Measurements from ENCODE around the gene BMAL2. TPM values are rescaled to one million over a fixed set of nuclear protein-coding genes. Genes with fewer than 3 reads are reported as not detected.

Gene BMAL2
- total RNA-seq, 1 donor from 2014 or later: 8.9 TPM

DNA sequence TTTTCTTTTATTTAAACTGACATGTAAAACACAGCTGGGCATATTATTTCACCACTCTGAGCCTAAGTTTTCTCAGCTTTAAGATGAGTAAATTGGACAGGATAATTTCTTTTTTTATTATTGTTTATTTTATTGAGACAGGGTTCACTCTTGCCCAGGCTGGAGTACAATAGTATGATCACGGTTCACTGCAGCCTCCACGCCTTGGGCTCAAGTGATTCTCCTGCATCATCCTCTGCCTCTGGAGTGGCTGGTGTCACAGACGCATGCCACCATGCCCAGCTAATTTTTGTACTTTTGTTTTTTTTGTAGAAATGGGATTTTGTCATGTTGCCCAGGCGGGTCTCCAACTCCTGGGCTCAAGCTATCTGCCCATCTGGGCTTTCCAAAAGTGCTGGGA is 12.7 kb downstream of the BMAL2 start:
- intact Hi-C loops (cut with DNase I): no loop called here
- DNase-seq (ENCODE audit: low spot score): no peak

DNA sequence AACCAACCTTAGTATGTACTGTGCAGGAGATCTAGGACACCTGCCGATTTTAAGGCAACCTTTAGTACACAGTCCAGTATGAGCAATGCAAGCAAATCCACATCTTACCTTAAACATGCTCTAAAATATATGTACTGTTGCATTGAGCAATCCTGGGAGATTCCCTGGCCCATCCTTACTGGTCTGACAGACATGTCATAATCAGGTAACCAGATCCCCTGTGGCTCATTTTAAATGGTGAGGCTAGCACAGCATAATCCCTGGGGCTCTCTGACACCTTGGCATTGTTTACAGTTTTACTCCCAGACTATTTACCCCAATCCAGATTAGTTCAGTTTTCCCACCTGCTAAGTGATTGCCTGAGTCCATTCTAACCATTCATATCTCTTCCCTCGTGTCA is 15.1 kb downstream of the BMAL2 start:
- no peak for DNase-seq (ENCODE audit: low spot score)
- intact Hi-C loops (cut with DNase I): no loop called here

DNA sequence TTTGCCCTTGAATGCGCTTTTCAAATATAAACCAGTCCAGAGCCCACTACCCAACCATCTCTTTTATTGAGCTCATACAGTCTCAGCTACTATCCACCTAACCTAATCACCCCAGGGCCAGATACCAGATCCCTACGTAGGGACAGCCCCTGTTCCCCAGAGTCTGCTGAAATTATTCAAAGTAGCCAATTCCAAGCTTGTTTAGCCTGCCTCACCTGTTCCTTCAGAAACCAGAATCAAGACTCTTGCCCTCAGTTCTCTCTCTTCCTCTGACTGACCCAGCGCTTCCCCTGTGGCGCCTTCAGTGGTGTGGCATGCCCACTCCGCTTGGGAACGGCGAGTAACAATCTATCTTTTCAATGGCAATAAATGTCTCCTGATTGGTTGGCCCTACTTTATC is 18.8 kb downstream of the BMAL2 start:
- no peak for DNase-seq (ENCODE audit: low spot score)
- intact Hi-C loops (cut with DNase I): no loop called here

DNA sequence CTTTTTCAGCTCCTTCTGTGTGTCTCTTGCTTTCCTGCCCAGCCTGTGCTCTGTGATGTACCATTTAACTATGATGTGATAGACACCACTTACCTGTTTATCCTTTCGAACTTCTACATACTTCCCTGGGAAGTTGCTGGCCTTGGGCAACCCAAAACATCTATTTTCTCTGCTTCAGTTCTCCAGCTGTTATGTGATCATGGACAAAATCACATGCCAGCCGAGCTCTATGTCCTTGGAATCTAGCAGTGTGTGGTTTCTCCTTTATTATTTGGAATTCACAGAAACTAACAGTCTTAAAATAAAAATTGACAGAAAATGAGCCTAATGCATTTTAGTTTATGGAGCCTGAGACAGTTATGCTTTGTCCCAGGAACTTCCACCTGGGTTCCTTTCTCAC is 22.9 kb downstream of the BMAL2 start:
- DNase-seq (ENCODE audit: low spot score): no peak
- intact Hi-C loops (cut with DNase I): no loop called here

DNA sequence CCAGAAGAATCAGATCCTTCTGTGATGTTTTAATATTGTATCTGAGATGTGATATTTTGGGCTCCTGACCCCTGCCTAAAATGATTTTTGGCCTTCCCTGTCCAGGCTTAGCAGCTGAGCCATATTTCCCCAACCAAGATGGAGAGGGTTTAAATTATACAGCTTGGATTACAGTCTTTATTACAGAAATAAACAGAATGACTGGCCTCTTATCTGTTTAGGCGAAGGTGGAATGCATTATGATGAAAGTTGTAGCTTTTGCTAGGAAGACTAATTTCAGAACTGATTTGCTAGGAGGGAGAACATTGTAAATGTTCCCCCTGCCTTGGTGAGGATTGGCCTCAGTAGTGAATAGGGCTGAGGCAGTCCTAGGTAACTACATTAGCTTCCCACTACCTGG is 23.3 kb downstream of the BMAL2 start:
- intact Hi-C loops (cut with DNase I): no loop called here
- DNase-seq (ENCODE audit: low spot score): no peak

DNA sequence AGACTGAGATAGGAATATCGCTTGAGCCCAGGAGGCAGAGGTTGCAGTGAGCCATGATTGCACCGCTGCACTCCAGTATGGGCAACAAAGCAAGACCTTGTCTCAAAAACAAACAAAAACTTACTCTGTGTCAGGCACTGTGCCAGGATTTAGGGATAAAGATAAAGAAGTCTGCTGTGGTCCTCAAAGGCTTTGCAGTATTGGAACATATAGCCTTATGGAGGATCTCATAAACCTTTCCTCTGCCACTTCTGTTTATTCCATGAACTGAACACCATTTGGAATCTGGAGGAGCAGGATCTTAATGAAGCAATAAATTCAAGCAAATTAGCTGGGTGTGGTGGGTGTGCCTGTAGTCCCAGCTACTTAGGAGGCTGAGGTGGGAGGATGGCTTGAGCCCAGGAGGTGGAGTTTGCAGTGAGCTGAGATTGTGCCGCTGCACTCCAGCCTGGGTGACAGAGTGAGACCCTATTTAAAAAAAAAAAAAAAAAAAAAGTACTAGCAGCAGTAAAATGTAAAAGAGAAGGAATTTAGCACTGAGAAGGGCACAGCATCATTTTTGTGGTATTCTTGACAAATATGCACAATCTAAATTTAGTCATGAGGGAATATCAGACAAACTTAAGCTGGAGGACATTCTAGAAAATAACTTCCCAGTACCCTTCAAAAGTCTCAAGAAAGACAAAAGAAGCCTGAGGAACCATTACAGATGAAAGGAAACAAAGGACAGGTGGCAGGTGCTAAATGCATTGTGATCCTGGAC is 27.1 kb downstream of the BMAL2 start:
- DNase-seq (ENCODE audit: low spot score): no peak
- intact Hi-C loops (cut with DNase I): no loop called here

DNA sequence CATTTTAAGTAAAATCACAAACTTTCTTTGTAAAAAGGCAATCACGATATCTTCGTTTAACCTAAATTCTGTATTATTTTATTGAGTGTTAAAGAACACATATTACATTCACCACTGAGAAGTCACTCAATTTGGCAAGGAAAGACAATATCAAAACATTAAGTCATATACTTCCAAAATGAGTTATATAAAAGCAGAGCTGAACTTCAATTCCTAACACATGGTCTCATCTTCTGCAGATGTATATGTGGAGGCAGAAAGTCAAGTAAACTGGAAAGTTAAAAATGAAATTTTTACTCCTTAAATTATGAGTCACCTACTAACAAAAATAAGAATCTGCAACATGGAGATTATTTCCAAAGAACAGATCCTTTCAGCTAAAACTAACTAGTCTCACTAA is 28.7 kb downstream of the BMAL2 start:
- intact Hi-C loops (cut with DNase I): no loop called here
- DNase-seq (ENCODE audit: low spot score): no peak

DNA sequence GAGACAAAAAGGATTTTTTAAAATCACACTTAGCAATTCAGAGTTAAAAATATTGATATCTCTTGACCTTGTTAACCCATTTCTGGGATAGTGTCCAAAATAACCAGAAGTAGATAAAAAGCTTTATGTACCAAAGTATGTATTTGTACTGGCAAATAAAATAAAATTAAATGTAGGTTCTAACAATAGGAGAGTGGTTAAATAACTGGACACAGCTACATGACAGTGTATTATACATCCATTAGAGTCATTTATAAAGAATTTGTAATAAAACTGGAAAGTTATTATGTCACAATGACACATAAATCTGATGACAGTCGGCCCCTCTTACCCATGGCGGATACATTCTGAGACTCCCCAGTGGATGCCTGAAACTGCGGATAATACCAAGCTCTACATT is 34.0 kb downstream of the BMAL2 start:
- no peak for DNase-seq (ENCODE audit: low spot score)
- intact Hi-C loops (cut with DNase I): no loop called here

DNA sequence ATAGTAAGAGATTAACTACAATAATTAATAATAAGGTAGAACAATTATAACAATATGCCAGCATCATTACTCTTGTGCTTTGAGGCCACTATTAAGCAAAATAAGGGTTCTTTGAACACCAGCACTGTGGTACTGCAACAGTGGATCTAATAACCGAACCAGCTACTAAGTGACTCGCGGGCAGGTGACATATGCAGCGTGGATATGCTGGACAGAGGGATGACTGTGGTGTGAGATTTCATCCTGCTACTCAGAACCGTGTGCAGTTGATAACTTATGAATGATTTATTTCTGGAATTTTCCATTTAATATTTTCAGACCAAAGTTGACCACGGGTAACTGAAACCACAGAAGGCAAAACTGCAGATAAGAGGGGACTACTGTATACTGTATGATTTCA is 34.4 kb downstream of the BMAL2 start:
- intact Hi-C loops (cut with DNase I): no loop called here
- no peak for DNase-seq (ENCODE audit: low spot score)

DNA sequence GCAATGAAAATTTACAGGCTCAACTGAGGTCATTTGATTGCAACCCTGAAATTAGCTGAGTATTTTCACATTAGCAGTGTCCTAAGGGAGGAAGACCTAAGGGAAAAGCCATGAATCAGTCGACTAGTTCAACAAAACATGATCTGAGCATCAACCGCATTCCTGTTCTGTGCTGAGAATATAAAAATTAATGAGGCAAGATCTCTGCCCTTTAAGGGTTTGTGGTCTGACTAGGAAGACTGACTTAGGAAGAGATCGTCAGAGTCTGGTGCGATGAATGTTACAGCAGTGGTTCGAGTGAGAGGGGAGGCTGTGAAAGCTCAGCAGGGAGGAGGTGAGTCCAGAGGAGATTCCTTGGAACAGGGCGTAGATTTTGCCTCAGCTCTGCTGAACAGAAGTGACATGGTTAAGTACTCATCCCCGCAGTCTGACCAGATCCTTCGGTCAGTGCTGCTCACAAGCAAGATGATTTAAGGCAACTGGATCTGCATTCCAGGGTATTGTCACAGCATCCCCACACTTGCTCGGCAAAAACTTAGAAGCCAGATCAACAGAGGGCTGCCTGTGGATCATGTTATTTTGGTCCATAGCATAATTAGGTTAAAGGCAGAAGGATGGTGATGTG is 49.6 kb downstream of the BMAL2 start:
- DNase-seq (ENCODE audit: low spot score): no peak
- intact Hi-C loops (cut with DNase I): no loop called here

Other genes starting within 250 kb of the BMAL2 start
- gene STK38L, start 88.5 kb upstream of the BMAL2 start, total RNA-seq: 269 TPM
- 0.38 TPM for gene SMCO2, start 113.9 kb downstream of the BMAL2 start, total RNA-seq
- 219 TPM for gene PPFIBP1, start 191.4 kb downstream of the BMAL2 start, total RNA-seq